ENCODE measurements around the gene ATP23.
A peak's percentile ranks its signal among the peaks of the same experiment; 100 is the strongest.

Gene ATP23

DNA sequence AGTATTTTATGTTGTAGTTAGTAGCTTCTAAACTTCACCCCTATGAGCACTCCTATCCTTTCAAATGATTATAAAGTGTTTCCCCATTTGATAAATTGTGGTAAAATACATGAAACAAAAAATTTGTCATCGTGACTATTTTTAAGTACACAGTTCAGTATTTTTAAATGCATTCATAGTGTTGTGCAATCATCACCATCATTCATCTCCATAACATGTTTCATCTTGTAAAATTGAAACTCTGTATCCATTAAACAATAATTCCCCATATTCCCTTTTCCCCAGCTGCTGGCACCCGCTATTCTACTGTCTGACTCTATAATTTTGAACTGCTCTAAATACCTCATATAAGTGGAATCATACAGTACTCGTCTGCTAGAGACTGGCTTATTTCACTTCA lies 52.5 kb downstream of the ATP23 start:
- no peak overlapping the region for H3K14ac ChIP-seq (ENCODE audit: low read length)
- no peak overlapping the region for H2AK5ac ChIP-seq (ENCODE audit: low read depth, low read length)
- H2BK120ac ChIP-seq (ENCODE audit: low read depth, low read length): no peak overlapping the region
- H3K4ac ChIP-seq (ENCODE audit: low read length): no peak overlapping the region
- no peak for DNase-seq (ENCODE audit: low spot score)
- no peak overlapping the region for H2BK5ac ChIP-seq (ENCODE audit: low read length)
- no peak overlapping the region for H3K18ac ChIP-seq (ENCODE audit: low read length)
- peaks cover 7 to 15% of the 10 kb centered on the region in 2 donors for H3K9me3 ChIP-seq (replicated peaks in 1 of 2; ENCODE audit: control insufficient read depth in 2 of 2, insufficient read depth in 1 of 2, low read depth in 1 of 2, low read length in 2 of 2)
- H3K79me1 ChIP-seq (ENCODE audit: low read depth, low read length): no peaks in the 10 kb centered on the region
- H3K27ac ChIP-seq (replicated peaks; ENCODE audit: low read length): no peak overlapping the region
- no peaks in the 10 kb centered on the region for H3K4me1 ChIP-seq (ENCODE audit: control insufficient read depth in 2 of 2, insufficient read depth in 1 of 2, low read depth in 1 of 2, low read length in 2 of 2)
- no peak overlapping the region for H3K23ac ChIP-seq (ENCODE audit: low read depth, low read length, poor library complexity)
- no peak overlapping the region for H2AFZ ChIP-seq (ENCODE audit: low read length)
- H3K36me3 ChIP-seq (replicated peaks in 1 of 2; ENCODE audit: control insufficient read depth in 2 of 2, insufficient read depth in 2 of 2, low read length in 2 of 2): no peaks in the 10 kb centered on the region
- no CpG with 5 or more reads among the region's 3 CpGs for WGBS, 2 donors (ENCODE audit: extremely low coverage in 2 of 2, insufficient read length in 2 of 2, insufficient replicate concordance in 1 of 2)
- H3K4me3 ChIP-seq (ENCODE audit: low read length in 2 of 2): no peak overlapping the region
- H4K8ac ChIP-seq (ENCODE audit: low read depth, low read length): no peak overlapping the region
- H3K27me3 ChIP-seq (ENCODE audit: control insufficient read depth in 3 of 3, insufficient read depth in 3 of 3, low read depth in 1 of 3, low read length in 3 of 3): peaks cover 0 to 1% (median 0%) of the 10 kb centered on the region in 3 experiments
- no peak overlapping the region for H3K4me2 ChIP-seq (ENCODE audit: insufficient read depth, low read length, poor library complexity, severe bottlenecking)
- no peak overlapping the region for H2BK15ac ChIP-seq (ENCODE audit: low read length)
- H2BK12ac ChIP-seq (ENCODE audit: low read length): no peak overlapping the region
- H3K9ac ChIP-seq (ENCODE audit: low read depth, low read length, poor library complexity): no peak overlapping the region
- H4K91ac ChIP-seq (ENCODE audit: low read depth, low read length, poor library complexity): no peak overlapping the region

DNA sequence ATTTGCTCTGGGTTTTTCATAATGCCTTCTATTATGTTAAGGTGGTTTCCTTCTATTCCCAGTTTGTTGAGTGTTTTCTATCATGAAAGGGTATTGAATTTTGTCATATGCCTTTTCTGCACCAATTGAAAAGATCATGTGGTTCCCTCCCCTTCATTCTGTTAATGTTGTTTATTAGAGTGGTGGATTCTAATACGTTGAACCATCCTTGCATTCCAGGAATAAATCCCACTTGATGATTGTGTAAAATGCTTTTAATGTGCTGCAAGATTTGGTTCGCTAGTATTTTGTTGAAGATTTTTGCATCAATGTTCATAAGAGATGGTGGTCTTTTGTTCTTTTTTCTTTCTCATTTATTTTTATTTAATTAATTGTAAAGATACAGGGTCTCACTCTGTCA lies 55.2 kb downstream of the ATP23 start:
- Histone ChIP-seq H3K79me1 (ENCODE audit: low read depth, low read length) (no peaks in the 10 kb centered on the region), H4K8ac (ENCODE audit: low read depth, low read length) (no peak overlapping the region), H3K18ac (ENCODE audit: low read length) (no peak overlapping the region), H3K4ac (ENCODE audit: low read length) (no peak overlapping the region), H4K91ac (ENCODE audit: low read depth, low read length, poor library complexity) (no peak overlapping the region), H2AK5ac (ENCODE audit: low read depth, low read length) (no peak overlapping the region), H3K4me3 (ENCODE audit: low read length in 2 of 2) (no peak overlapping the region), H2BK120ac (ENCODE audit: low read depth, low read length) (no peak overlapping the region), H3K4me2 (ENCODE audit: insufficient read depth, low read length, poor library complexity, severe bottlenecking) (no peak overlapping the region), H3K36me3 (replicated peaks in 1 of 2; ENCODE audit: control insufficient read depth in 2 of 2, insufficient read depth in 2 of 2, low read length in 2 of 2) (no peaks in the 10 kb centered on the region), H3K9me3 (replicated peaks in 1 of 2; ENCODE audit: control insufficient read depth in 2 of 2, insufficient read depth in 1 of 2, low read depth in 1 of 2, low read length in 2 of 2) (peaks cover 11 to 18% of the 10 kb centered on the region in 2 donors), H2BK5ac (ENCODE audit: low read length) (no peak overlapping the region), H2AFZ (ENCODE audit: low read length) (no peak overlapping the region), H3K27me3 (ENCODE audit: control insufficient read depth in 3 of 3, insufficient read depth in 3 of 3, low read depth in 1 of 3, low read length in 3 of 3) (peaks cover 0 to 1% (median 0%) of the 10 kb centered on the region in 3 experiments), H3K23ac (ENCODE audit: low read depth, low read length, poor library complexity) (no peak overlapping the region), H3K27ac (replicated peaks; ENCODE audit: low read length) (no peak overlapping the region), H3K4me1 (ENCODE audit: control insufficient read depth in 2 of 2, insufficient read depth in 1 of 2, low read depth in 1 of 2, low read length in 2 of 2) (no peaks in the 10 kb centered on the region), H2BK15ac (ENCODE audit: low read length) (no peak overlapping the region), H2BK12ac (ENCODE audit: low read length) (no peak overlapping the region), H3K9ac (ENCODE audit: low read depth, low read length, poor library complexity) (no peak overlapping the region), H3K14ac (ENCODE audit: low read length) (no peak overlapping the region)
- no CpG with 5 or more reads among the region's 2 CpGs for WGBS, 2 donors (ENCODE audit: extremely low coverage in 2 of 2, insufficient read length in 2 of 2, insufficient replicate concordance in 1 of 2)
- DNase-seq (ENCODE audit: low spot score): no peak

DNA sequence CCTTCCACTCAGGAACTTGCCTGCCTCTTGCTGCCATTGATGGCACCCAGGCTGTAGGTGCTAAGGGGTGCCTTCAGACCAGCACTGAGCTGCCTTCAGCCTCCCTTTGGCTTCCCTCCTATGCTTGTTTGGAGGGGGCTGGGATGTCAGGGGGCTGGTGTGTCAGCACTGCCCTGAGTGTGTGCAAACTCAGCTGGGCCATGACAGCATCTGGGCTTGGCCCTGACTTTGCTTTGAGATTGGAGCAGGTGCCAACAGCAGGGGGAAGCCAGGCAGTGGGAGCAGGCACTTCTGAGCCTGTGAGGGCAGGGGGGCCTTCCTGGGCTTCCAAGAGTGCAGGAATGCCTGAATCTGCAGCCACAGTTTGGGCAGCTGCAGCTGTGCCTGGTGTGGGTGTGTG lies 56.9 kb downstream of the ATP23 start:
- Histone ChIP-seq H3K4me1 (ENCODE audit: control insufficient read depth in 2 of 2, insufficient read depth in 1 of 2, low read depth in 1 of 2, low read length in 2 of 2) (no peaks in the 10 kb centered on the region), H4K91ac (ENCODE audit: low read depth, low read length, poor library complexity) (no peak overlapping the region), H2BK12ac (ENCODE audit: low read length) (no peak overlapping the region), H2AK5ac (ENCODE audit: low read depth, low read length) (no peak overlapping the region), H4K8ac (ENCODE audit: low read depth, low read length) (no peak overlapping the region), H2BK5ac (ENCODE audit: low read length) (no peak overlapping the region), H3K4me2 (ENCODE audit: insufficient read depth, low read length, poor library complexity, severe bottlenecking) (no peak overlapping the region), H2AFZ (ENCODE audit: low read length) (no peak overlapping the region), H2BK120ac (ENCODE audit: low read depth, low read length) (no peak overlapping the region), H3K27ac (replicated peaks; ENCODE audit: low read length) (no peak overlapping the region), H3K9ac (ENCODE audit: low read depth, low read length, poor library complexity) (peak overlapping the region; percentile 13), H2BK15ac (ENCODE audit: low read length) (no peak overlapping the region), H3K9me3 (replicated peaks in 1 of 2; ENCODE audit: control insufficient read depth in 2 of 2, insufficient read depth in 1 of 2, low read depth in 1 of 2, low read length in 2 of 2) (peaks cover 11 to 18% of the 10 kb centered on the region in 2 donors), H3K18ac (ENCODE audit: low read length) (no peak overlapping the region), H3K4me3 (ENCODE audit: low read length in 2 of 2) (peak overlapping the region in 1 of 2 donors; percentile 38), H3K23ac (ENCODE audit: low read depth, low read length, poor library complexity) (no peak overlapping the region), H3K14ac (ENCODE audit: low read length) (no peak overlapping the region), H3K36me3 (replicated peaks in 1 of 2; ENCODE audit: control insufficient read depth in 2 of 2, insufficient read depth in 2 of 2, low read length in 2 of 2) (no peaks in the 10 kb centered on the region), H3K27me3 (ENCODE audit: control insufficient read depth in 3 of 3, insufficient read depth in 3 of 3, low read depth in 1 of 3, low read length in 3 of 3) (peaks cover 0 to 1% (median 0%) of the 10 kb centered on the region in 3 experiments), H3K79me1 (ENCODE audit: low read depth, low read length) (no peaks in the 10 kb centered on the region), H3K4ac (ENCODE audit: low read length) (no peak overlapping the region)
- DNase-seq (ENCODE audit: low spot score): no peak

DNA sequence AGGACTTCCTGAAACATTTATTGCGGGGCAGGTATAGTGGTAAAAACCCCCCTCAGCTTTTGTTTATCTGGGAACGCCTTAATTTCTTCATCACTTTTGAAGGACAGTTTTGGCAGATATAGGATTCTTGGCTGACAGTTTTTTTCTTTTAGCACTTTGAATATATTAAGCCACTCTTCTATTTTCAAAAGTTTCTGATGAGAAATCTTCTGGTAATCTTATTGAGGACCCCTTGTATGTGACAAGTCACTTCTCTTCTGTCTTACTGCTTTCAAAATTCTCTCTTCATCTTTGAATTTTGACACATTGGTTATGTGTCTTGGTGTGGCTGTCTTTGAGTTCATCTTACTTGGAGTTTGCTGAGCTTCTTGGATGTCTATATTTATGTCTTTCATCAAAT lies 59.1 kb downstream of the ATP23 start:
- WGBS, 2 donors (ENCODE audit: extremely low coverage in 2 of 2, insufficient read length in 2 of 2, insufficient replicate concordance in 1 of 2): no CpG with 5 or more reads among the region's 2 CpGs
- H3K23ac ChIP-seq (ENCODE audit: low read depth, low read length, poor library complexity): no peak overlapping the region
- no peak for DNase-seq (ENCODE audit: low spot score)

More for the DNA sequence above, 59.1 kb downstream of the ATP23 start:
- H3K4me2 ChIP-seq (ENCODE audit: insufficient read depth, low read length, poor library complexity, severe bottlenecking): no peak overlapping the region
- H3K14ac ChIP-seq (ENCODE audit: low read length): no peak overlapping the region
- no peak overlapping the region for H2BK12ac ChIP-seq (ENCODE audit: low read length)
- no peak overlapping the region for H3K27ac ChIP-seq (replicated peaks; ENCODE audit: low read length)
- no peak overlapping the region for H2AK5ac ChIP-seq (ENCODE audit: low read depth, low read length)
- H3K4ac ChIP-seq (ENCODE audit: low read length): no peak overlapping the region
- H2BK5ac ChIP-seq (ENCODE audit: low read length): no peak overlapping the region
- H2BK15ac ChIP-seq (ENCODE audit: low read length): no peak overlapping the region
- no peaks in the 10 kb centered on the region for H3K36me3 ChIP-seq (replicated peaks in 1 of 2; ENCODE audit: control insufficient read depth in 2 of 2, insufficient read depth in 2 of 2, low read length in 2 of 2)
- H3K9me3 ChIP-seq (replicated peaks in 1 of 2; ENCODE audit: control insufficient read depth in 2 of 2, insufficient read depth in 1 of 2, low read depth in 1 of 2, low read length in 2 of 2): peaks cover 11 to 18% of the 10 kb centered on the region in 2 donors
- no peak overlapping the region for H2AFZ ChIP-seq (ENCODE audit: low read length)
- H3K18ac ChIP-seq (ENCODE audit: low read length): no peak overlapping the region
- no peak overlapping the region for H3K4me3 ChIP-seq (ENCODE audit: low read length in 2 of 2)
- no peak overlapping the region for H2BK120ac ChIP-seq (ENCODE audit: low read depth, low read length)
- H3K27me3 ChIP-seq (ENCODE audit: control insufficient read depth in 3 of 3, insufficient read depth in 3 of 3, low read depth in 1 of 3, low read length in 3 of 3): peaks cover 0 to 1% (median 0%) of the 10 kb centered on the region in 3 experiments
- no peak overlapping the region for H4K91ac ChIP-seq (ENCODE audit: low read depth, low read length, poor library complexity)
- no peaks in the 10 kb centered on the region for H3K4me1 ChIP-seq (ENCODE audit: control insufficient read depth in 2 of 2, insufficient read depth in 1 of 2, low read depth in 1 of 2, low read length in 2 of 2)
- H3K79me1 ChIP-seq (ENCODE audit: low read depth, low read length): no peaks in the 10 kb centered on the region
- H3K9ac ChIP-seq (ENCODE audit: low read depth, low read length, poor library complexity): no peak overlapping the region
- H4K8ac ChIP-seq (ENCODE audit: low read depth, low read length): no peak overlapping the region
